OCI-LY7 (cell line): Measurements from ENCODE around the gene PTGER3.

Source experiments
- EZH2phosphoT487 ChIP-seq: fragments of 200-600 bp; sonication (generic); IDR thresholded peaks from 2 replicates; pipeline ENCODE4 v1.6.1; 2018; ENCODE audit warnings: low read depth, borderline replicate concordance, mild to moderate bottlenecking, mixed run types, antibody characterized with exemption, low read length, moderate library complexity, mixed read lengths
- TF ChIP-seq, protein P1 (sequence below): fragments of 200-600 bp; sonication (generic); conservative IDR thresholded peaks from 2 replicates; pipeline ENCODE4 v1.5.1; 2014; ENCODE audit warnings: mild to moderate bottlenecking, antibody characterized with exemption, low read length, moderate library complexity, mixed read lengths

DNA sequence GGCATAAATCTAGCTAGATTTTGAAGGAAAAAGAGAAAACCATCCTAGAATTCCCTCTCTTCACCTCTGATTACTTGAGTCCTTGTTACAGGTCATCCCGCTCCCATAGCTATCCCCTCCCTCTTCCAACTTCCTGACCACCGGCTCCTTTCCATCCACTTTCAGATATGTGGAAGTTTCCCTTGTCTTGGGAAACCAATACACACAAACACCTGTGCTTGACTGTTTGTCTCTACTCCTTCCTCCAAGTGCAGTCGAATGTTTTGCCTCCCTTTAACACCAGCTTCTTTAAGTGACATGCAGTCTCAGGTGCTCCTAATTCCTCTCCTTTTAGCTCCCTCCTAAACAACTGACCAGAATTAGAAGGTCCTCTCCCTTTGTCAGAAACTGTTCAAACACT lies 70.0 kb downstream of the PTGER3 start:
- TF ChIP-seq, protein P1, sequence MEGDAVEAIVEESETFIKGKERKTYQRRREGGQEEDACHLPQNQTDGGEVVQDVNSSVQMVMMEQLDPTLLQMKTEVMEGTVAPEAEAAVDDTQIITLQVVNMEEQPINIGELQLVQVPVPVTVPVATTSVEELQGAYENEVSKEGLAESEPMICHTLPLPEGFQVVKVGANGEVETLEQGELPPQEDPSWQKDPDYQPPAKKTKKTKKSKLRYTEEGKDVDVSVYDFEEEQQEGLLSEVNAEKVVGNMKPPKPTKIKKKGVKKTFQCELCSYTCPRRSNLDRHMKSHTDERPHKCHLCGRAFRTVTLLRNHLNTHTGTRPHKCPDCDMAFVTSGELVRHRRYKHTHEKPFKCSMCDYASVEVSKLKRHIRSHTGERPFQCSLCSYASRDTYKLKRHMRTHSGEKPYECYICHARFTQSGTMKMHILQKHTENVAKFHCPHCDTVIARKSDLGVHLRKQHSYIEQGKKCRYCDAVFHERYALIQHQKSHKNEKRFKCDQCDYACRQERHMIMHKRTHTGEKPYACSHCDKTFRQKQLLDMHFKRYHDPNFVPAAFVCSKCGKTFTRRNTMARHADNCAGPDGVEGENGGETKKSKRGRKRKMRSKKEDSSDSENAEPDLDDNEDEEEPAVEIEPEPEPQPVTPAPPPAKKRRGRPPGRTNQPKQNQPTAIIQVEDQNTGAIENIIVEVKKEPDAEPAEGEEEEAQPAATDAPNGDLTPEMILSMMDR, result no peak
- no peak for TF ChIP-seq EZH2phosphoT487
